ENCODE measurements around the gene HJURP. TPM values are rescaled to one million over a fixed set of nuclear protein-coding genes. Genes with fewer than 3 reads are reported as not detected.
A peak's percentile ranks its signal among the peaks of the same experiment; 100 is the strongest.

The HJURP gene
- polyA plus RNA-seq, 2 of the 4 experiments (the other 2 are of a cell fraction): 103 to 111 TPM

DNA sequence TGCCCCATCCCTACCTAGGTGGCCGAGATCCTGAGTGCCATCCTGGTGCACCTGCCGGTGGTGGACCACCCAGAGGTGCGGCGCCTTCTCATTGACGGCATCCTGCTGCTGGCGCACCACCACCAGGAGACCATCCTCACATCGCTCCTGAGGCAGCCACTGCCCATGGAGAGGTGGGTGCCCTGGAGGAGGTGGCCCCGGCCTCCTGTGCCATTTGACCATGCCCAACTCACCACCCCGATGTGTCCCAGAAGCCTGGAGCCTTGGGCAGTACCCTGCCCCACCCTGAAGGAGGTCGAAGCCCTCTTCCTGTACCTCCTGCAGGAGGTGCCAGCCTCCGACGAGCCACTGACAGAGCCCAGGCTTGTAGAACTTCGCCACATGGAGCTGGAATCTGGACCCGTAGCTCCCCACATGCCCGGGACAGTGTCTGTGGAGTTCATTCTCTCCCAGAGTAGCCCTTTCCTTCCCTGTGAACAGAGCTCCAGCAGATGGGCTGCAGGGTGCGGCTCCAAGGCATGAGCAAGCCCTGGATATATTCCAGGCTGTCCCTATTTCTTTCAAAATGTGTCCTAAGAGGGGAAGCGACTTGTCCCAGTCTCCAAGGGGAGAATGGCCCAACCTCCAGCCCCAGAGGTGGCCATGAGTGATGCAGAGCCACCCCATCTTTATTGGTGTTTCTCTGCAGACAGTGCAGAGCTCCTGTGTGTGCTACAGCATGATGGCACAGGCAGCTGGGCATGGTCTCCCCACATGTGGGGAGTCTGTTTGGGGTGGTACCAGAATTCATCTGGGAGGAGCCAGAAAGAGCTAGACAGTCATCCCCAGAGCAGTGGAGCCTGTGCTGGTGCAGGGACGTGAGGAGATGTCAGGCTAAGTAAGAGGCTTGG lies 34.2 kb downstream of the HJURP start:
- no peak for DNase-seq (ENCODE audit: low read depth in 1 of 2, low spot score in 1 of 2)
- Histone ChIP-seq H3K4me1 (peaks cover 36% of the 10 kb centered on the region), H3K9me3 (no peaks in the 10 kb centered on the region), H3K4me3 (no peak overlapping the region), H3K27ac (peak overlapping the region; percentile 28 to 81), H3K4me2 (no peak overlapping the region)
- TF ChIP-seq HEYL (CRISPR knock-in tag; IDR thresholded peaks at IDR 0.05): no peak
- TF ChIP-seq TP53 (CRISPR knock-in tag; IDR thresholded peaks at IDR 0.05): no peak
- no peak for TF ChIP-seq NPAS2 (CRISPR knock-in tag; IDR thresholded peaks at IDR 0.05; ENCODE audit: borderline replicate concordance)
- TF ChIP-seq, protein P1, sequence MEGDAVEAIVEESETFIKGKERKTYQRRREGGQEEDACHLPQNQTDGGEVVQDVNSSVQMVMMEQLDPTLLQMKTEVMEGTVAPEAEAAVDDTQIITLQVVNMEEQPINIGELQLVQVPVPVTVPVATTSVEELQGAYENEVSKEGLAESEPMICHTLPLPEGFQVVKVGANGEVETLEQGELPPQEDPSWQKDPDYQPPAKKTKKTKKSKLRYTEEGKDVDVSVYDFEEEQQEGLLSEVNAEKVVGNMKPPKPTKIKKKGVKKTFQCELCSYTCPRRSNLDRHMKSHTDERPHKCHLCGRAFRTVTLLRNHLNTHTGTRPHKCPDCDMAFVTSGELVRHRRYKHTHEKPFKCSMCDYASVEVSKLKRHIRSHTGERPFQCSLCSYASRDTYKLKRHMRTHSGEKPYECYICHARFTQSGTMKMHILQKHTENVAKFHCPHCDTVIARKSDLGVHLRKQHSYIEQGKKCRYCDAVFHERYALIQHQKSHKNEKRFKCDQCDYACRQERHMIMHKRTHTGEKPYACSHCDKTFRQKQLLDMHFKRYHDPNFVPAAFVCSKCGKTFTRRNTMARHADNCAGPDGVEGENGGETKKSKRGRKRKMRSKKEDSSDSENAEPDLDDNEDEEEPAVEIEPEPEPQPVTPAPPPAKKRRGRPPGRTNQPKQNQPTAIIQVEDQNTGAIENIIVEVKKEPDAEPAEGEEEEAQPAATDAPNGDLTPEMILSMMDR (IDR thresholded peaks at IDR 0.05): no peak
- TF ChIP-seq, protein P2, sequence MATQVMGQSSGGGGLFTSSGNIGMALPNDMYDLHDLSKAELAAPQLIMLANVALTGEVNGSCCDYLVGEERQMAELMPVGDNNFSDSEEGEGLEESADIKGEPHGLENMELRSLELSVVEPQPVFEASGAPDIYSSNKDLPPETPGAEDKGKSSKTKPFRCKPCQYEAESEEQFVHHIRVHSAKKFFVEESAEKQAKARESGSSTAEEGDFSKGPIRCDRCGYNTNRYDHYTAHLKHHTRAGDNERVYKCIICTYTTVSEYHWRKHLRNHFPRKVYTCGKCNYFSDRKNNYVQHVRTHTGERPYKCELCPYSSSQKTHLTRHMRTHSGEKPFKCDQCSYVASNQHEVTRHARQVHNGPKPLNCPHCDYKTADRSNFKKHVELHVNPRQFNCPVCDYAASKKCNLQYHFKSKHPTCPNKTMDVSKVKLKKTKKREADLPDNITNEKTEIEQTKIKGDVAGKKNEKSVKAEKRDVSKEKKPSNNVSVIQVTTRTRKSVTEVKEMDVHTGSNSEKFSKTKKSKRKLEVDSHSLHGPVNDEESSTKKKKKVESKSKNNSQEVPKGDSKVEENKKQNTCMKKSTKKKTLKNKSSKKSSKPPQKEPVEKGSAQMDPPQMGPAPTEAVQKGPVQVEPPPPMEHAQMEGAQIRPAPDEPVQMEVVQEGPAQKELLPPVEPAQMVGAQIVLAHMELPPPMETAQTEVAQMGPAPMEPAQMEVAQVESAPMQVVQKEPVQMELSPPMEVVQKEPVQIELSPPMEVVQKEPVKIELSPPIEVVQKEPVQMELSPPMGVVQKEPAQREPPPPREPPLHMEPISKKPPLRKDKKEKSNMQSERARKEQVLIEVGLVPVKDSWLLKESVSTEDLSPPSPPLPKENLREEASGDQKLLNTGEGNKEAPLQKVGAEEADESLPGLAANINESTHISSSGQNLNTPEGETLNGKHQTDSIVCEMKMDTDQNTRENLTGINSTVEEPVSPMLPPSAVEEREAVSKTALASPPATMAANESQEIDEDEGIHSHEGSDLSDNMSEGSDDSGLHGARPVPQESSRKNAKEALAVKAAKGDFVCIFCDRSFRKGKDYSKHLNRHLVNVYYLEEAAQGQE (IDR thresholded peaks at IDR 0.05): no peak
- TF ChIP-seq, protein P3, sequence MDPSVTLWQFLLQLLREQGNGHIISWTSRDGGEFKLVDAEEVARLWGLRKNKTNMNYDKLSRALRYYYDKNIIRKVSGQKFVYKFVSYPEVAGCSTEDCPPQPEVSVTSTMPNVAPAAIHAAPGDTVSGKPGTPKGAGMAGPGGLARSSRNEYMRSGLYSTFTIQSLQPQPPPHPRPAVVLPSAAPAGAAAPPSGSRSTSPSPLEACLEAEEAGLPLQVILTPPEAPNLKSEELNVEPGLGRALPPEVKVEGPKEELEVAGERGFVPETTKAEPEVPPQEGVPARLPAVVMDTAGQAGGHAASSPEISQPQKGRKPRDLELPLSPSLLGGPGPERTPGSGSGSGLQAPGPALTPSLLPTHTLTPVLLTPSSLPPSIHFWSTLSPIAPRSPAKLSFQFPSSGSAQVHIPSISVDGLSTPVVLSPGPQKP (IDR thresholded peaks at IDR 0.05; ENCODE audit: low read depth, low read length): no peak
- TF ChIP-seq, protein P4, sequence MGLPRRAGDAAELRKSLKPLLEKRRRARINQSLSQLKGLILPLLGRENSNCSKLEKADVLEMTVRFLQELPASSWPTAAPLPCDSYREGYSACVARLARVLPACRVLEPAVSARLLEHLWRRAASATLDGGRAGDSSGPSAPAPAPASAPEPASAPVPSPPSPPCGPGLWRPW (IDR thresholded peaks at IDR 0.05): no peak
- TF ChIP-seq MAZ (IDR thresholded peaks at IDR 0.05; ENCODE audit: borderline replicate concordance, low read depth, low read length): no peak
- no peak for TF ChIP-seq ZSCAN20 (CRISPR knock-in tag; IDR thresholded peaks at IDR 0.05)
- no peak for TF ChIP-seq ZNF302 (CRISPR knock-in tag; IDR thresholded peaks at IDR 0.05)
- no peak for TF ChIP-seq NR3C1 (IDR thresholded peaks at IDR 0.05)
- FAIRE-seq: no peak
- POLR2A ChIA-PET: interaction anchor here (1.2 kb wide), 1 partner anchor 247 kb away, joined by 11 read pairs; no protein-coding TSS in a partner anchor
- no peak for ATAC-seq
- WGBS (ENCODE audit: missing lambda C conversion rate): 92% methylated on average over 16 of the region's 18 CpGs
- CTCF ChIA-PET: interaction anchor here (0.6 to 1.8 kb wide), 3 partner anchors 12 to 51 kb away, joined by 3 to 12 read pairs (median 3); no protein-coding TSS in a partner anchor

DNA sequence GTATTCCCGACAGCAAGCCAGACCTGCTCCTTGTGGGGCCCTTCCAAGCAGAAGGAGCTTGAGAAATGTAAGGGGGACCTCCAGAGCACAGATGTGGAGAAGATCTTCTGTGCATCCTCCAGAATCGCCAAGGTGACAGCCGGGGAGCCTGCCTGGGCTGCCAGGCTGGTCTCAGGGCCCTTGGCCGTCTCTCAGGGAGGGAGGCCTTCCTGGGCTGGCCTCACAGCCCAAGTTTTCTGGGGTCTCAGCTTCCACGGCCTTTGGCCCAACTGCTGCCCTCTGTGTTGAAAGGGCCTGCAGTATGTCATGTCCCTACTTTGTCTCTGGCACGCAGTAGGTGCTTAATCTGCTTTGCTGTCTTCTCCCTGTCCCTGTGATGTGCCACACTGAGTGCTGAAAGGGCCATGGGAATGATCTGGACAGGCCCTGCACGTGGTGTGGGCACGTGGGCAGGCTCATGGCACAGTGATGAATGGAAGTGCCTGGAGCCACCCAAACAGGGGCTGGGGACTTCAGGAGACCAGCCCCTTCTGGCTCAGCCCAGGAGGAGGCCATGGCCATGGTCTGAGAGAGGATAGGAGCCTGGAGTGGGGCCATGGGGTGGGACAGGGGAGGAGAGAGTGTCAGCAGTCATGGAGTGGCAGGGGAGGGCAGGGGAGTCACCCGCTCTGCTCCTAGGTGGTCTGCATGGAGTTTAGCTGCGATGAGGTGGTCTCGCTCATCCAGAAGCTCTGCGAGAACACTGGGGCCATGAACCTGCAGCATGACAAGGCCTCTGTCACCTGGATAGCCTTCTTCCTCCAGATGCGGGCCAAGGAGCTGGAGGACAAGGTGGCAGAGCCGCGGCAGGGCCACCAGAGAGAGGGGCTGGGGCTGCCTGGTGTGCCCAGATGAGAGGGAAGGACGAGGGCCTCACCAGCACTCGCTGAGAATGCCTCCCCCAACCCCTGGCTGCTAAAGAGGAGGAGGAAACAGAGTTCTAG lies 35.4 kb downstream of the HJURP start:
- Histone ChIP-seq H3K4me2 (no peak overlapping the region), H3K27ac (peak overlapping the region in 1 of 2 experiments; percentile 81; a peak in 4 of 6 replicates), H3K4me1 (peaks cover 33% of the 10 kb centered on the region), H3K4me3 (no peak overlapping the region), H3K9me3 (no peaks in the 10 kb centered on the region)
- 79% methylated on average over 14 of the region's 17 CpGs for WGBS (ENCODE audit: missing lambda C conversion rate)
- no peak for TF ChIP-seq PHF8 (IDR thresholded peaks at IDR 0.05; ENCODE audit: borderline replicate concordance, low read depth)
- TF ChIP-seq CEBPB (IDR thresholded peaks at IDR 0.05): no peak
- TF ChIP-seq CHD4 (IDR thresholded peaks at IDR 0.05; ENCODE audit: borderline replicate concordance): no peak
- TF ChIP-seq, protein P5, sequence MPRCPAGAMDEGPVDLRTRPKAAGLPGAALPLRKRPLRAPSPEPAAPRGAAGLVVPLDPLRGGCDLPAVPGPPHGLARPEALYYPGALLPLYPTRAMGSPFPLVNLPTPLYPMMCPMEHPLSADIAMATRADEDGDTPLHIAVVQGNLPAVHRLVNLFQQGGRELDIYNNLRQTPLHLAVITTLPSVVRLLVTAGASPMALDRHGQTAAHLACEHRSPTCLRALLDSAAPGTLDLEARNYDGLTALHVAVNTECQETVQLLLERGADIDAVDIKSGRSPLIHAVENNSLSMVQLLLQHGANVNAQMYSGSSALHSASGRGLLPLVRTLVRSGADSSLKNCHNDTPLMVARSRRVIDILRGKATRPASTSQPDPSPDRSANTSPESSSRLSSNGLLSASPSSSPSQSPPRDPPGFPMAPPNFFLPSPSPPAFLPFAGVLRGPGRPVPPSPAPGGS (IDR thresholded peaks at IDR 0.05): no peak
- TF ChIP-seq SMC3 (IDR thresholded peaks at IDR 0.05): no peak
- no peak for TF ChIP-seq POLR2AphosphoS2 (conservative IDR thresholded peaks at IDR 0.05; ENCODE audit: low read length)
- no peak for TF ChIP-seq EHF (CRISPR knock-in tag; IDR thresholded peaks at IDR 0.05)
- no peak for TF ChIP-seq HDAC2 (IDR thresholded peaks at IDR 0.05)
- ATAC-seq (no peak), FAIRE-seq (no peak), DNase-seq (ENCODE audit: low read depth in 1 of 2, low spot score in 1 of 2) (no peak)
- POLR2A ChIA-PET: no interaction called here
- CTCF ChIA-PET: interaction anchor here (1.2 kb wide), 1 partner anchor 13 kb away, joined by 3 read pairs; no protein-coding TSS in a partner anchor
